Neutrophil (primary cell): ENCODE data around the gene PKHD1.

ENCODE experiments used
- H3K27ac ChIP-seq: fragments of 200-600 bp; sonication (generic); 2 replicates; pipeline ENCODE4 v1.5.1; 2016; ENCODE audit warnings: mild to moderate bottlenecking, moderate library complexity
- H3K27me3 ChIP-seq: fragments of 200-600 bp; sonication (generic); 2 replicates; pipeline ENCODE4 v1.6.0; 2016; ENCODE audit warnings: mild to moderate bottlenecking
- H3K36me3 ChIP-seq: fragments of 200-600 bp; sonication (generic); 2 replicates; pipeline ENCODE4 v1.5.1; 2017
- H3K4me1 ChIP-seq, 2 experiments: fragments of 200-600 bp in 1 of 2; sonication (generic) in 1 of 2; 1 replicate in 1 of 2; 2 replicates in 1 of 2; pipeline versions ENCODE4 v1.5.1 to v1.6.1; 2013 to 2016; ENCODE audit warnings: low read depth in 1 of 2, low read length in 1 of 2, mild to moderate bottlenecking in 1 of 2, moderate library complexity in 1 of 2; ENCODE audit not compliant: control insufficient read depth in 1 of 2, insufficient read depth in 1 of 2
- H3K4me3 ChIP-seq, 2 experiments: fragments of 200-600 bp in 1 of 2; sonication (generic) in 1 of 2; 1 replicate in 1 of 2; 2 replicates in 1 of 2; pipeline ENCODE4 v1.5.1; 2013 to 2016; ENCODE audit warnings: low read depth in 1 of 2, low read length in 1 of 2, mild to moderate bottlenecking in 1 of 2, moderate library complexity in 1 of 2
- H3K9me3 ChIP-seq: fragments of 200-600 bp; sonication (generic); 2 replicates; pipeline ENCODE4 v1.5.1; 2016
- TF ChIP-seq, protein P1 (sequence below): fragments of 200-600 bp; sonication (generic); IDR thresholded peaks from 2 replicates; pipeline ENCODE4 v1.5.1; 2016; ENCODE audit warnings: antibody characterized with exemption

The PKHD1 gene

GRCh38 chr6:51614725-51615124 is 472.7 kb downstream of the PKHD1 start:
- H3K9me3 ChIP-seq = no peaks in the 10 kb centered on the region
- no peaks in the 10 kb centered on the region for H3K36me3 ChIP-seq
- no peak overlapping the region for H3K4me3 ChIP-seq
- H3K4me1 ChIP-seq = no peaks in the 10 kb centered on the region
- TF ChIP-seq, protein P1, sequence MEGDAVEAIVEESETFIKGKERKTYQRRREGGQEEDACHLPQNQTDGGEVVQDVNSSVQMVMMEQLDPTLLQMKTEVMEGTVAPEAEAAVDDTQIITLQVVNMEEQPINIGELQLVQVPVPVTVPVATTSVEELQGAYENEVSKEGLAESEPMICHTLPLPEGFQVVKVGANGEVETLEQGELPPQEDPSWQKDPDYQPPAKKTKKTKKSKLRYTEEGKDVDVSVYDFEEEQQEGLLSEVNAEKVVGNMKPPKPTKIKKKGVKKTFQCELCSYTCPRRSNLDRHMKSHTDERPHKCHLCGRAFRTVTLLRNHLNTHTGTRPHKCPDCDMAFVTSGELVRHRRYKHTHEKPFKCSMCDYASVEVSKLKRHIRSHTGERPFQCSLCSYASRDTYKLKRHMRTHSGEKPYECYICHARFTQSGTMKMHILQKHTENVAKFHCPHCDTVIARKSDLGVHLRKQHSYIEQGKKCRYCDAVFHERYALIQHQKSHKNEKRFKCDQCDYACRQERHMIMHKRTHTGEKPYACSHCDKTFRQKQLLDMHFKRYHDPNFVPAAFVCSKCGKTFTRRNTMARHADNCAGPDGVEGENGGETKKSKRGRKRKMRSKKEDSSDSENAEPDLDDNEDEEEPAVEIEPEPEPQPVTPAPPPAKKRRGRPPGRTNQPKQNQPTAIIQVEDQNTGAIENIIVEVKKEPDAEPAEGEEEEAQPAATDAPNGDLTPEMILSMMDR = no peak
- H3K27me3 ChIP-seq = no peaks in the 10 kb centered on the region
- H3K27ac ChIP-seq = no peak overlapping the region

- H3K27me3 ChIP-seq = no peaks in the 10 kb centered on the region
- H3K4me3 ChIP-seq = no peak overlapping the region
- TF ChIP-seq, protein P1 = no peak
- no peak overlapping the region for H3K27ac ChIP-seq
- H3K9me3 ChIP-seq = no peaks in the 10 kb centered on the region
- no peaks in the 10 kb centered on the region for H3K4me1 ChIP-seq
- no peaks in the 10 kb centered on the region for H3K36me3 ChIP-seq
Observed at GRCh38 chr6:51613558-51613957, 473.9 kb downstream of the PKHD1 start.

GRCh38 chr6:51608932-51609331 is 478.5 kb downstream of the PKHD1 start:
- no peak overlapping the region for H3K4me3 ChIP-seq
- TF ChIP-seq, protein P1 = no peak
- H3K27ac ChIP-seq = no peak overlapping the region

GRCh38 chr6:51608383-51608782 is 479.0 kb downstream of the PKHD1 start:
- Histone ChIP-seq H3K27ac (no peak overlapping the region), H3K4me1 (no peaks in the 10 kb centered on the region), H3K4me3 (no peak overlapping the region), H3K36me3 (no peaks in the 10 kb centered on the region), H3K27me3 (no peaks in the 10 kb centered on the region), H3K9me3 (no peaks in the 10 kb centered on the region)
- TF ChIP-seq, protein P1 = no peak

More at GRCh38 chr6:51608932-51609331, 478.5 kb downstream of the PKHD1 start:
- Histone ChIP-seq H3K4me1 (no peaks in the 10 kb centered on the region), H3K27me3 (no peaks in the 10 kb centered on the region), H3K9me3 (no peaks in the 10 kb centered on the region), H3K36me3 (no peaks in the 10 kb centered on the region)

GRCh38 chr6:51600514-51600913 is 486.9 kb downstream of the PKHD1 start:
- Histone ChIP-seq H3K27ac (no peak overlapping the region), H3K36me3 (no peaks in the 10 kb centered on the region), H3K4me1 (no peaks in the 10 kb centered on the region), H3K9me3 (no peaks in the 10 kb centered on the region), H3K4me3 (no peak overlapping the region), H3K27me3 (no peaks in the 10 kb centered on the region)
- TF ChIP-seq, protein P1 = no peak

- no peaks in the 10 kb centered on the region for H3K4me1 ChIP-seq
- no peaks in the 10 kb centered on the region for H3K36me3 ChIP-seq
- H3K4me3 ChIP-seq = no peak overlapping the region
- H3K27ac ChIP-seq = no peak overlapping the region
- TF ChIP-seq, protein P1 = no peak
- H3K27me3 ChIP-seq = no peaks in the 10 kb centered on the region
- H3K9me3 ChIP-seq = no peaks in the 10 kb centered on the region
Observed at GRCh38 chr6:51598171-51598570, 489.2 kb downstream of the PKHD1 start.
